Mucosa of gallbladder (tissue), 1 donor: ENCODE results near the gene KCNH1. TPM values are rescaled to one million over a fixed set of nuclear protein-coding genes. Genes with fewer than 3 reads are reported as not detected.

Source experiments
- DNase-seq: peaks from one replicate; pipeline ENCODE4 v3.0.0-alpha.2; 2020; ENCODE audit warnings: low spot score
- total RNA-seq: library from RNA; stranded (reverse); gene quantifications from one replicate; pipeline ENCODE4 v1.2.1, GENCODE V29; 2021
- donor health status: DM: no; HTN: no; CAD: no.

Gene KCNH1
- total RNA-seq, 1 donor from 2014 or later = 1.4 TPM

DNA sequence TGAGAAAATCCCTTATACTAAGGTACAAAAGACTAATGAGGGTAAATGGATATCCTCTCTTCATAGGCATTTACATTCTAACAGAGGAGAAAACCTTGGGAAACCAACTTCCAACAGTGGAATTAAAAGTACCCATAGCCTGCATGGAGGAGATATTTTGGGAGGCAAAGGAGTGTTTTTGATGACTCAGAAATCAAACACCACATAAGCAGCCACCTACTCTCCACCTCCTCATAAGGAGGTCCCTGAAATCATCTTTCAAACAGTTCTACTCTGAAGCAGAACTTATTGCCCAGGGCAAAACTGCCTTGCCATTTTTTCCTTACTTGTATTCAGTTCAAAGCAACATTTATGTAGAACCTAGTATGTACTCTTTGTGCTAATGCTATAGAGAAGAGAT, 211.3 kb downstream of the KCNH1 start:
- DNase-seq = no peak

DNA sequence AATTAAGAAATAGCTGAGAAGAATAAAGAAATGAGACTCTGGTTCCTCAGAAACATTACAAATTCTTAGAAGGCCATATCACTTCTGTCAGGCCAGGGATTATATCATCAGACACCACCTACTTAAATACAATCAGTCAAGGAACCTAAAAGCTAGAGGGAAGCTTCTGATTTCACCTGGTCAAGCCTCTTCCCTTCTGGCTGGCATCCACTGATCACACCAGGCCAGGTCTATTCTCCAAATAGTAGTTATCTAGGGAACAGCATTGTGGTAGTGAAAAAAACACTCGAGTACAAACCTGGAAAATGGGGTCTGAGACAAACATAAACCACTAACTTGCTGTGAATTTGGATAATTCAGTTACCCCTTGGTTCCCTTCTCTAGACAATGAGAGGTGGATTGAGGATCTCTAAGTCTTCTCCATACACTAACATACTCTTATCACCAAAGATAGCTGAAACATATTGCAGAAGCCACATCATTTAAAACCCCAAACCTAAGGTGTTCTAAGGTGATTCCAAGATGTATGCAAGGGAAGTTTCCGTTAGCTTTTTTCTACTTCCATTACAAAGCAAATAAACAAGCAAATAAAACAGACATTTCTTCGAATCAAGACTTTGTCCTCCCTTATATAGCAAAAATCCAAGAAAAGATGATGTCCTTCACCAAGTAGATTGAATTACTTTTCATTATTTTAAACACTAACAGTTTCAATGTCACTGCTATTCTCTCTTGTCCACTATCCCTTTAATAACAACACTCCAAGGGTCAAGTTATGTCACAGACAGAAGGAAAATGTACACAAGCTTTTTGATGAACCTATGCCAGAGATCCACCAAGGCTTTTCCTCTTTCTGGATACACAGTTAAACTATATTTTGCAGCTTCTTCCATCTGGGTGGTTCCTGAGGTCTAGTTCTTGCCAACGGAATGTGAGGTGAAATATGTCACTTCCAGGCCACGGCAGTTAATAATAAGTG, 212.9 kb downstream of the KCNH1 start:
- no peak for DNase-seq

DNA sequence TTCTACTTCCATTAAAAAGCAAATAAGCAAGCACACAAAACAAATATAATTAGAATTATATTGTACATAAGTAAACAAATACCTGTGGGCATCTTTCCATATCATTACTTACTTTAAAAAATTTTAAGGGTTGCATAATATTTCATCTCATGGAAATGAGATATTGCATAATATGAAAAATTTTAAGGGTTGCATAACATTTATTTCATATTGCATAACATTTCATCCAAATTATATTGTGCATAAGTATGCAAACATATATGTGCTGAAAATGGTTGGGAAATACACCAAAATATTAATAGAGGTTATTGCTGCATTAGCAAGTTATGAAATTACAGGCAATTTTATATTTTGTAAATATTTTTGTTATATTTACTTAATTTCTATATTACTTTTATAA, 213.7 kb downstream of the KCNH1 start:
- no peak for DNase-seq

DNA sequence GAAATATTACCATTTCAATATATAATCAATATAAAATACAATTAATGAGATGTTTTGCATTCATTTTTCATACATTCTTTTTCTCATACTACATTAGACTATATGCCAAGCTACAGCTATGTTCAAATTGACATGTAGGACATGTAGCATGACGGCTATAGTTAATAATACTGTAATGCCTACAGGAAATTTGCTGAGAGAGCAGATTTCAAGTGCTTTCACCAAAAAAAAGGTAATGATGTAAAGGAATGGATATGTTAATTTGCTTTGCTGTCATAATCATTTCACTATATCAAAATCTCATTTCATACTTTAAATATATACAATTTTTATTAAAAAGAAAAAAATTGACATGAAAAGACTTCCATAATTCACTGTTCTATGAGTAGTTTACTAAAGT, 215.1 kb downstream of the KCNH1 start:
- no peak for DNase-seq

DNA sequence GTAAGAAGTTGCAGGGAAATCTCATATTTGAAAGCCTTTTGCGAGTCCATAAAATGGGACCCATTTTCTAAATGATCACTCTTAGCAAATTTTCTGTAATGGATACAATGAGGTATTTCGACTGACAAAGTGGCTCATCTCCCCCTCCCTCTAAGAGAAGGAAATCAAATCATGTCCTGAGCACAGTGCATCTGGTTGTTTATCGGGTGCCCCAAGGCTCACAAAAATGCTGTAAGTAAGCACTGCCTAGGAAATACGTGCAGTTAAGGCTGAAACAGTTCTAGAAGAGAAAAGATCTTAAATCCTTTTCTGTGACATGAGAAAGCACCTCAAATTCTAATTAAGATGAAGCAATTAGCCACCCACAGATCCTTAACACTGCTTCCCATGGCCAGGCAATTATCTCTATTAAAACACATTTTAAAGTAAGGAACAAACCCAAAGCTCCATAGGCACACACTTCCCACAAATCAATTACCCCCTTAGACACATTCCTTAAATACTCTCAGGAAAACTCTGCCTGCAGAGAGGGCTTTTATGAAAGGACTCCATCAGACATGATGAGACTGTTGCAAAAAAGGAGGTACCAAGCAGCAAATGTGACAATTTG, 216.3 kb downstream of the KCNH1 start:
- DNase-seq = no peak

DNA sequence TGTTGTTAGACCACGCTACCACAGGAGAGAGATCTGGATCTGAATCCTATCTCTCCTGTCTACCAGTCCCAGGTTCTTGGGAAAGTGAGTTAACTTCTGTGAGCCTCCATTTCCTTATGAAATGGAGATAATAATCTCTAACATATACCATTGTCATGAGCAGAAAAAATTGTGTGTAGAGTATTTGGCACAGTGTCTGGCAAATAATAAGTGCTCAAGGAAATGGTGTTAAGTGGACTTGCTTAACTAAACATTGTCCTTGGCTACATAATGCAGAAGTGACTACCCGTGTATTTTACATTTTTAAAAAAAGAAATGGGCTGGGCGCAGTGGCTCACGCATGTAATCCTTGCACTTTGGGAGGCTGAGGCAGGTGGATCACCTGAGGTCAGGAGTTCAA, 217.4 kb downstream of the KCNH1 start:
- DNase-seq = no peak

DNA sequence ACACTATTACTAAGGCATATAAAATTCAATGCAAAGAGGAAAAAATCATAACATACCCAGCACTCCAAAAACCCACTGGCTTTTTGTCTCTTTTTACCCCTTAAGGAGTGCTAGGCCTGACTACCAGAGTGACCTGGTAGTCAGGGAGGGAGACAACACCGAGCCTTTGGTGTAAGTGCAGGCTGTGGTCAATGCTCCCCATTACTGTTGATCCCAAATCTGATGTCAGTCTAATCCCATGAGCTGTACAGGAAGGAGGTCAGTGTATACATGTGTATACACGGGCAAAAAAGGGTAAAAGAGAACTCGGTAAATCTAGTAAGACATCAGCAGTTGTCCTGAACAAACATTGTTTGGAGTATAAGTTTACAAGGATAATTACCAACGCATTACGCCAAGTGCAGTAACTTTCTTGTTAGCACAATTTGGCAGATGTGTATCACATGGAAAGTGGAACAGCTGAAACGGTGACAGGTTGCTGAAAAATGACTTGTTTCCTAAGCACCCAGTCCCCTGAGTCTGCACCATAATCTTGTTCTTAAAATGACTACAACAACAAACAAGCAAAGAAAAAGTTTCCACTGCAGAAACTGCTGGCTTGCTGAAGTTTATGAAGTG, 217.9 kb downstream of the KCNH1 start:
- DNase-seq = no peak

DNA sequence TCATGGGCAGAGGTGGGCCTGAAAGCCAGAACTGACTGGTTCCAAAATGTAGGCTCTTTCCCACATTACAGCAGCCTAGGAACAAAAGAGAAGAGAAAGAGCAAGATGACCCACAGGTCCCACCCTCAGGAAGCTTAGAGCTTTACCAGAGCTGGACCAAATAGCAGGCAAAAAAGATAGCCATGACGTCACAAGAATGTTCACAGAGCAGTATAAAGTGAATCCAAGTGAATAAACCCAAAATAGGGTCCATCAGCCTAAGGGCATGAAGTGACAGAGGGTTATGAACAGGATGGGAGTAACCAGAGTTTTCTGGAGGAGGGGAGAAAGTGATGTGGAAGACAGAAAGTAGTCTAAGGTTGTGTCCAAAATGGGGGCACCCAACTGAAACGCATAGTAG, 221.2 kb downstream of the KCNH1 start:
- no peak for DNase-seq

DNA sequence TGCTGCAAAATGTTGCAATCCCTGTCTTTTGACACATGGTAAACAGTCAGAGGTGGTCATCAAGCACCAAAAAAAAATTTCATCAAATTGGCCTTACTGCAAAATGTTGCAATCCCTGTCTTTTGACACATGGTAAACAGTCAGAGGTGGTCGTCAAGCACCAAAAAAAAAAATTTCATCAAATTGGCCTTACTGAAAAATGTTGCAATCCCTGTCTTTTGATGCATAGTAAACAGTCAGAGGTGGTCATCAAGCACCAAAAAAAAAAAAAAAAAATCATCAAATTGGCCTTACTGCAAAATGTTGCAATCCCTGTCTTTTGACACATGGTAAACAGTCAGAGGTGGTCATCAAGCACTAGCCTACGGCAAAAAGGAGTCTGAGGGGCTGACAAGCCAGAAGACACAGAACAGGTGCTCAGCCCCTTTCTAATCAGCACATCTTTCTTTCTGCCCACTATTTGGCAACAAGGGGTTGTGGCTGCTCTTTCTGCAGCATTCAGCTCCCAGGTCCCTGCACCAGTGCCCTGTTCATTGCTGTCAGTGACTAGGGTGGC, 223.8 kb downstream of the KCNH1 start:
- DNase-seq = no peak

DNA sequence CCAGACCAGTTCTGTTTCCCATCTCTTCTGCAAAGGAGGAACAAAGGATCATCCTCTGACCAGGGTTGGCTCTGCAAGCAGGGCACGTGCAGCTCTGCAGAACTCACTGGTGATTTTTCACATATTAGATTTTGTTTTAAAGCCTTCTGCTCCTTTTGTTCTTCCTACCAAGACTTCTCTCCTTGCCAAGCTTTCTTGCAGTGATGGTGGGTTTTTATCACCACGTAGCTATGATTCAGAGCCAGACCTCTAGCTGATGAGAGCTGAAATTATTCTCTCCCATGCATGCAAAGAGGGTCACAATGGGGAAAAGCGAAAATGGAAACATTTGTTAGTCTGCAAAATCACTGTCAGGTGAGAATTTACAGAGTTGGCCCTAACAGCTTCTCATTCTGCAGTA, 225.2 kb downstream of the KCNH1 start:
- DNase-seq = no peak

DNA sequence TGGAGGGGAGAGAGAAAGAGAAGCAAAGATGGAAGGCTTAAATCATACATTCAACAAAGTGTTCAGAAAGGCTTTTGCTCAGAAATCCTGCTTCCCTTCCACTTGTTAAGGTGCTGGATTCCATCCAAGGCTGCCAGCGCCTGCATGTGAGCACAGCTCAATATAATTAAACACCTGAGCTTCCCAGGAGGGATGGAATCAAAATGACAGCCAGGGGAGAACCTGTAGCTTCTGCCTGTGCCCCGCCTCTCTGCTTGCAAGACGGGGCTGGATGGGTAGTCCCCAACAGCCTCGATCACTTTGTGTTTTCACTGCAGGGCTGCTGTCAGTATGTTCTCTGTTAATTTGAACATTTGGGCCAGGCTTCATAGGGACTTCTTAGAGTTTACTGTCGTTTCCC, 225.7 kb downstream of the KCNH1 start:
- DNase-seq = no peak

DNA sequence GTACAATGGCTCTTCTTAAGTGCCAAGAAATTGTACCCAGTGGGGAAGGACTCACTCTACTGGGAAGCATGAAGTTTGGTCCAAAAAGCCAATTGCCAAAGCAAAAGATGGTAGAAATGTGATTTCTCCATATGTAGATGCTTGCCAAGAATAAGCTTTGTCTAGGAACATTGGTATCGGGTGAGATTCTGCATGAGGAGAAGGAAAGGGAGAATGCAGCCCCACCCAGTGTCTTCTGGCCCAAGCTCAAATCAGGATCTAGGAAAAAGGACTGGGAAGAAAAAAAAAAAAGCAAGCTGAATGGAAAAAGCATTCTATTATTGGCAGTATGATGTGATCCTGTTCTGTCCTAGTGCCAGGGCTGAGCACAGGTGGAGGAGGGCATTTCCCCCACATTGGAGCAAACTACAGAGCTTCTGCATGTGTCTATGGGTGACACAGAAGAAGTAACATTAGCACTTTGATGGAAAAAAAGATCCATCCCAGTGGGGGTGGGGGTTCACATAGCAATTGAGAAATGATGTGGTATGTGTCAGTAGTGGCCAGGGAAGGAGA, 226.6 kb downstream of the KCNH1 start:
- DNase-seq = no peak

DNA sequence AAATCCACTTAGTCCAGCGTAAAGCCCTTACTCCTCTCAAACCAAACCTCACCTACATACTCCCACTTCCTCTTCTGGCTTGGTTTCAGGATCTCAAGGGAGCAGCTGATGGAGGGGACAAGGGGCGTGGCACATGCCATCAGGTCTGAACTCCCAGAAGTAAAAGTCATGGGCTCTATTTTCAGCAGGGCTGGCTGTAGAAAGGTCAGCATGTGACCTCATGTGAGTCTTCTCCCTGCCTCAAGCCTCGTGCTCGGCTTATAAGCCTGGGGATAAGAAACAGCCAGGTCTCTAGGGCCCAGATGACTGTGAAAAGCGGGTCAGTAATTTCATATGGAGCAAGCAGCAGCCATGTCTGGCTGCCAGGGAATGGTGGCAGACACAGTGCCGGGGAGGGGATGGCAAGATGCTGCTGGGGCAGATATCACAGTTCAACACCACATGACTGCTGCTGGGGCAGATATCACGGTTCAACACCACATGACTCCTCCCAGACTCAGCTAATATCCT, 227.9 kb downstream of the KCNH1 start:
- DNase-seq = no peak

DNA sequence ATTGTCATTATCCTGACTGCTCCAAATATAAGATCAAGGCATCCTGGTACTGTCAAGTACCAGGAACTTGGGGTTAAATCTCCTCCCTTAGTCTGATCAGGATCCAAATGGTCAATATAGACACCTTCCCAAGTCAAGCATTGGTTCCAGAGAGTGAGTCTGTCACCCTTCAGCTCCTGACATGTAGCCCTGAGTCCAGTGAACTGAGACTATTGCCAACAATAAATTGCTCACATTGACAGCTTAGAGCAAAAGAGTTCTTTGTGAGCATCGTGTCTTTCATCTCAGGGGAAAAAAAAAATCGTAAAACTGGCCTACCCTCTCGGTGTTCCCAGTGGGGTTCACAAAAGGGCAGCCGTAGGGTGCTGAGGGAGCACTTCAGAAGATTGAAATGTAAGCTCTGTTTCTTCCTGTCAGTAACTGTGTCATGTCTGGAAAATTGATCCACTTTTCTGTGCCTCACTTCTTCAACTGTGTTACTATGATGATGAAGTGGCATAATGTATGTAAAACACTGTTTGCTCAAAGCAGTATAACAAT, 228.5 kb downstream of the KCNH1 start:
- no peak for DNase-seq

DNA sequence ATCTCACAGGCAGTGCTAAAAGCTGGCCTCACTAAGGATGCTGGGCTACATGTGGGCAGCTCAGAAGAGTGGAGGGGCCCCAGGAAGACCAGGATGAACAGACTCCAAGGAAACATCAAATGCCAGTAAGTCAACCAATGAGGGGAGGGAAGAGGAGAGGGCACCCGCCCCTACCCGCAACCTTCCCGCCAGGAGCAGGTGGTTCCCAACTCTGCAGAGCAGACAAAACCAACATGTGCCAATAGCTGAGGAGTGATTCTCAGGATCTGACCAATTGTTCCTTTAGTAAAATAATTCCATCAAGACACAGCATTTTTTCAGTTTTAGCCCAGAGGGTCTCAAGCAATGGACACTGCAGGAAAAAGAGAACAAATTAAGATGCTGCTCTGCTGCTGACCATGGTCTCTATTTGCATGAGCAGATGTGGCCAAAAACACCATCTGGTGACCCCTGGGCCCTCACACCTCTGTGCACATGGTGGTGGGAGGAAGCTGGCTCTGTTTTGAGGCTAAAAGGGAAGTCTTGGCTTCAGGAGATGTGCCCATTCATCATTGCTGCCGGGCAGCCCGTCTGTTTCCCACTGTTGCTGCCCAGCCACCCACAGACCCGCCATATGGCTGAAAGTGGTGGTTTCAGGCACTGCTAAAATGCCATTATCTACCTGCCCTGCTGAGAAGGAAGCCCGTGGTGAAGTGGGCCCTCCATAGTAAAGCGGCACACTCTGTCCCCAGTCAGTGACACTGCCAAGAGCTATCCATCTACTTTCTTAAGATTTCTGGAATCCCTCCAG, 231.8 kb downstream of the KCNH1 start:
- no peak for DNase-seq

DNA sequence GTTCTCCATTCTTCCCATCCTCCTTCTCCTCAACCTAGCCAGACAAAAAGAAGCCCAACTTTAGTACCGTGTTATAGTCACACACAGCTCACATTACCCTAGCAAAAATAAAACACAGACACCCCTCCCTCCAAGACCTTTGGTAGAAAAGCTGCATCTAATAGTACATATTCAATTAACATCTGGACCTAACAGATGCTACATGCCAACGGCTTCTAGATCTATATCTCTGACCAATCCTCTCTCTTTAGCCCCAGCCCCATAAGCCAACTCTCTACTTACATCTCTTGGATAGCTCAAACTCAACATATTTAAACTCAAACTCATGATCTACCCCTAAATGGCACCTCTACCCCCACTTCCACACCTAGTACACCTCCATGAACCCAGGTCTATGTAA, 233.1 kb downstream of the KCNH1 start:
- DNase-seq = no peak

DNA sequence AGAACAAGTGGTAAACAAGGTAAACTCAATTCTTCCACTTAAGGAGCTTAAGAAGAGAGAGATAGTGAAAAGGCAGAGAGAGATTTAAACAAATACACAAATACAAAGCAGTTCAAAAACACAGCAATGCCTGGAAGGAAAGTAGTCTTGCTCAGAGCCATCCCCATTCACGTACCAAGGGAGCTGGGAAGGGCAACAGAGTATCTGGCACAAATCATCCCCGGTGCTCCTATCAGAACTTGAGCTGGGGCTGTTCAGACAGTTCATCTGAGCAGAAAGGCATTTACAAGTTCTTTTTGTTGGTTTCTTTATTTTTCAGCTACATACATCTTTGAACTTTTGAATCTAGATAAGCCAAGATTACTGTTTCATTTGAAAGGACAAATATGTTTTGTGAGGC, 233.9 kb downstream of the KCNH1 start:
- no peak for DNase-seq

DNA sequence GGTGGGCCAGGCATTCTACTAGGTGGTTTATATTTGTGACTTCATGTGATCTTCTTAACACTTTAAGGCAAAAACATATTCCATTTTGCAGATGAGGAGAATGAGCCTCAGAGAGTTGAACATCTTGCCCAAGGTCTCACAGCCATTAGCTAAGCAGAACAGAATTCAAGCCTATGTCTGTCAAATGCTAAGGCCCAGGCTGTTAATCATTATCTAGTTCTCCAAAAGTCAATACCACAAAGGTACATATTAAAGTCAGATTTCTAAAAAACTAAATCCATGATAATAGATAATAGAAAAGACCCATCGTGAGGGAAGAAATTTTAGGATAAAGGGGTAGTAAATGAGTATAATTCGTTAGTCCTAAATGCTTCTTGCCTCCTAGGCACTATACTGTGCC, 234.3 kb downstream of the KCNH1 start:
- DNase-seq = no peak

DNA sequence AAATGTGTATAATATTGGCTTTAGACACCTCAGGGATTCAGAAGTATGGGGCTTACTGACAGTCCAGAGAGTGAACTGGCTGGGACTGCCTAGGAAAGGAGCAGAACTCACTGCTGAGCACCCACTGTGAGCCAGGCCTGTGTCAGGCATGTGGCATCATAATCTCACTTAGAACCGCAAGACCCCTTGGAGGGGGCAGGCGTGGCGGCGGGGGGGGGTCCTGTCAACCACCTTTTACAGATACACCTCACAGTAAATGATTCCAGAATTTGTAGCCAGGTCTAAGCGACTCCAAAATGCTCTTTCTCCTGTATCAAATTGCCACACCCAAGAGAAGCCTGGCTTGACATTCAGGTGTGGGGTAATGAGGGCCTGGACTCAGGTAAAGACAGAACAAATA, 235.5 kb downstream of the KCNH1 start:
- DNase-seq = no peak

DNA sequence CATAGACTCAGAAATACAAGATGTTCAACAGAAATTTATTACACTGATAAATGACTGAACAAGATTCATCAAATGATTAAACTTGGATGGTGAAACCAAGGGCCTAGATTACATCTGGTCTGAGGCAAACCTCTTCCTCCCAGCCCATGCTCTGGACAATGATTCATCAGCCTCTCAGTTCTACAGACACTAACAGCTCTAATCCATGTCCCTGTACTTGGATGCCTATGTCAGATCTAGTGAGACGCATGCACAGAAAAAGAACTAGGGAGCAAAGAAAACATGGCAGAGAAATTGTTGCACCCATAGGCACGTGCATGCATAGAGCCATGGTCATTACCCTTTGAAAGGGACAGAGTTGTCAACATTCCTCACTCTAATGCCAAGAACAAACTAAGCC, 250.1 kb downstream of the KCNH1 start:
- no peak for DNase-seq
